Chondrocyte (in vitro differentiated cells): ENCODE measurements around the gene CAMLG. TPM values are rescaled to one million over a fixed set of nuclear protein-coding genes. Genes with fewer than 3 reads are reported as not detected.

Experiments
- DNase-seq: peaks from one replicate; pipeline ENCODE4 v3.0.0; 2021; ENCODE audit warnings: mixed read lengths, low spot score
- H3K27ac Mint-ChIP-seq: one replicate; pipeline ENCODE4 v1.8.0; 2021; ENCODE audit warnings: mild to moderate bottlenecking, moderate library complexity, mixed read lengths; ENCODE audit not compliant: unreplicated experiment
- H3K27me3 Mint-ChIP-seq: 2 replicates; pipeline ENCODE4 v1.8.0; 2021; ENCODE audit warnings: low read depth, mixed read lengths
- H3K36me3 Mint-ChIP-seq: 2 replicates; pipeline ENCODE4 v1.8.0; 2021; ENCODE audit warnings: low read depth, mixed read lengths
- H3K4me1 Mint-ChIP-seq: 2 replicates; pipeline ENCODE4 v1.8.0; 2021; ENCODE audit warnings: low read depth, mild to moderate bottlenecking, mixed read lengths
- H3K4me3 Mint-ChIP-seq: one replicate; pipeline ENCODE4 v1.8.0; 2021; ENCODE audit warnings: mild to moderate bottlenecking, moderate library complexity, mixed read lengths; ENCODE audit not compliant: unreplicated experiment
- H3K9me3 Mint-ChIP-seq: 2 replicates; pipeline ENCODE4 v1.8.0; 2021; ENCODE audit warnings: low read depth, mixed read lengths
- total RNA-seq: library from RNA; stranded (reverse); gene quantifications from 3 replicates; pipeline ENCODE4 v1.2.1, GENCODE V29; 2021
- TF ChIP-seq, protein P1 (sequence below): fragments of 200-600 bp; sonication (generic); IDR thresholded peaks from 2 replicates; pipeline ENCODE4 v1.5.0; 2021; ENCODE audit warnings: antibody characterized with exemption, mild to moderate bottlenecking, moderate library complexity

The CAMLG gene
- total RNA-seq, 1 donor from 2014 or later = 41.6 TPM

DNA sequence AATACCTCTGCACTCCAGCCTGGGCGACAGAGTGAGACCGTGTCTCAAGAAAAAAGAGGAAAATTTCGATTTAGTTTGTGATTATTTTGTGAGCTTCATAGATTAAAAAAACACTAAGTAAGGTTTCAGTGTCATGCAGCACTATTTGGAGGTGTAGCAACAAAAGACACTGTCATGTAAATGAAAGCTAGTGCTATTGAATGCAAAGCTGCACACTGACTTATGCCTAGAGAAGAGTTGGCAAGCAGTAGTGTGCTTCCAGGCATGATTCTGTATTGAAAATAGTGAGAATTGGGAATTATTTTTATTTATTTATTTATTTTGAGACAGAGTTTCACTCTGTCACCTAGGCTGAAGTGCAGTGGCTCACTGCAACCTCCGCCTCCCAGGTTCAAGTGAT lies 54.8 kb downstream of the CAMLG start:
- H3K36me3 Mint-ChIP-seq = peaks cover 35% of the 10 kb centered on the region
- H3K27me3 Mint-ChIP-seq = no peaks in the 10 kb centered on the region
- DNase-seq = no peak
- no peaks in the 10 kb centered on the region for H3K9me3 Mint-ChIP-seq
- no peak overlapping the region for H3K27ac Mint-ChIP-seq
- TF ChIP-seq, protein P1, sequence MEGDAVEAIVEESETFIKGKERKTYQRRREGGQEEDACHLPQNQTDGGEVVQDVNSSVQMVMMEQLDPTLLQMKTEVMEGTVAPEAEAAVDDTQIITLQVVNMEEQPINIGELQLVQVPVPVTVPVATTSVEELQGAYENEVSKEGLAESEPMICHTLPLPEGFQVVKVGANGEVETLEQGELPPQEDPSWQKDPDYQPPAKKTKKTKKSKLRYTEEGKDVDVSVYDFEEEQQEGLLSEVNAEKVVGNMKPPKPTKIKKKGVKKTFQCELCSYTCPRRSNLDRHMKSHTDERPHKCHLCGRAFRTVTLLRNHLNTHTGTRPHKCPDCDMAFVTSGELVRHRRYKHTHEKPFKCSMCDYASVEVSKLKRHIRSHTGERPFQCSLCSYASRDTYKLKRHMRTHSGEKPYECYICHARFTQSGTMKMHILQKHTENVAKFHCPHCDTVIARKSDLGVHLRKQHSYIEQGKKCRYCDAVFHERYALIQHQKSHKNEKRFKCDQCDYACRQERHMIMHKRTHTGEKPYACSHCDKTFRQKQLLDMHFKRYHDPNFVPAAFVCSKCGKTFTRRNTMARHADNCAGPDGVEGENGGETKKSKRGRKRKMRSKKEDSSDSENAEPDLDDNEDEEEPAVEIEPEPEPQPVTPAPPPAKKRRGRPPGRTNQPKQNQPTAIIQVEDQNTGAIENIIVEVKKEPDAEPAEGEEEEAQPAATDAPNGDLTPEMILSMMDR = no peak
- H3K4me1 Mint-ChIP-seq = peaks cover 3% of the 10 kb centered on the region
- H3K4me3 Mint-ChIP-seq = no peak overlapping the region

DNA sequence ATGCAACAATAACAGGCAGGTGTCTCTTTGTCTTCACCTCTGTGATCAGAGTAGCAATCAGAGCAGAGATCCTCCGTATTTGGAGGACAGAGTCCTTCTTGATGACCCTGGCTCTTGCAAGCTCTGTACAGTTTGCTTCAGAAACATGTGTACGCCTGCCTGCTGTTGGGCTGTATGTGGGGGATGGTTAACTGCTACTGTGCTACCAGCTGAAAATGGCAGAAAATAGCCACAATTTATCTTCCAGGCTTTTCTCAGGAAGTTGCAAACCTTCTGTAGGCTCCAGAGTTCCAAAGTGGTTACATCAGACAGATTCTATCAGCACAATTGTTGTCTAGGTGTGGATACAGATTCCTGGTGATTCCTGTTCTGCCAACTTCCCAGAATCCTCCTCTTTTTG lies 55.7 kb downstream of the CAMLG start:
- Mint-ChIP-seq H3K36me3 (peaks cover 36% of the 10 kb centered on the region), H3K27me3 (no peaks in the 10 kb centered on the region), H3K4me3 (no peak overlapping the region), H3K27ac (no peak overlapping the region), H3K9me3 (no peaks in the 10 kb centered on the region), H3K4me1 (peaks cover 3% of the 10 kb centered on the region)
- DNase-seq = no peak
- TF ChIP-seq, protein P1 = no peak

DNA sequence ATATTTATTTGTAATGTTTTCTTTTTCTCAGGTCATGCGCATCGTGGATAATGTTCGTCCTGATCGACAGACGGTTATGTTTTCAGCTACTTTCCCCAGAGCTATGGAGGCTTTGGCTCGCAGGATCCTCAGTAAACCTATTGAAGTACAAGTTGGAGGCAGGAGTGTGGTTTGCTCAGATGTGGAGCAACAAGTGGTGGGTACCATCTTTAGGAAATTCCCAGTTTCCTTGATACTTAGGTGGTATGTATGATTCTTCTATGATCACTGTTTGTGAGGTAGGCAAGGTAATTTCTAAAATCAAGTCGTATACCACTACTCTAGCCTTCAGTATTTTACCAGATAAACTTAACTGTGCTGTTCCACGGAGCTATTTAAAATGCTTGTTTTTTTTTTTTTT lies 56.5 kb downstream of the CAMLG start:
- Mint-ChIP-seq H3K27me3 (no peaks in the 10 kb centered on the region), H3K4me1 (peaks cover 3% of the 10 kb centered on the region), H3K36me3 (peaks cover 35% of the 10 kb centered on the region), H3K9me3 (no peaks in the 10 kb centered on the region), H3K4me3 (no peak overlapping the region), H3K27ac (no peak overlapping the region)
- no peak for DNase-seq
- TF ChIP-seq, protein P1 = no peak

DNA sequence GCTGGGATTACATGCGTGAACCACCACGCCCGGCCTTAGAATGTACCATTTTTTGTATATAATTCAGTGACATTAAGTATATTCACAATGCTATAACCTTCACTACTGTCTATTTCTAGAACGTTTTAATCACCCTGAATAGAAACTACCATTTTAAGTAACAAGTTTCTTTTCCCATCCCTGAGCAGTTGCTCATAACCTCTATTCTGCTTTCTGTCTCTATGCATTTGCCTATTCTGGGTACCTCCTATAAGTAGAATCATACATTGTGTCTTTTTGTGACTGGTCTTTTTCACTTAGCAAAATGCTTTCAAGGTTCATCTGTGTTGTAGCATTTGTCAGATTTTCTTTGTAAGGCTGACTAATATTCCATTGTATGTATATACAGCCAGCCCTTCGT lies 60.1 kb downstream of the CAMLG start:
- H3K27me3 Mint-ChIP-seq = no peaks in the 10 kb centered on the region
- no peak for DNase-seq
- peaks cover 3% of the 10 kb centered on the region for H3K4me1 Mint-ChIP-seq
- TF ChIP-seq, protein P1 = no peak
- no peak overlapping the region for H3K4me3 Mint-ChIP-seq
- no peak overlapping the region for H3K27ac Mint-ChIP-seq
- no peaks in the 10 kb centered on the region for H3K9me3 Mint-ChIP-seq
- H3K36me3 Mint-ChIP-seq = peaks cover 25% of the 10 kb centered on the region

Other genes starting within 250 kb of the CAMLG start
- 16.3 to 17.6 TPM (median 16.8 TPM) in 3 replicates for gene JADE2, start 212.9 kb upstream of the CAMLG start, total RNA-seq
- 76.8 to 95.5 TPM (median 77.1 TPM) in 3 replicates for gene SAR1B, start 105.7 kb upstream of the CAMLG start, total RNA-seq
- 48.1 to 50.7 TPM (median 48.2 TPM) in 3 replicates for gene SEC24A, start 89.8 kb upstream of the CAMLG start, total RNA-seq
- gene DDX46, start 20.2 kb downstream of the CAMLG start, total RNA-seq = 32.0 to 55.8 TPM (median 37.8 TPM) in 3 replicates
- gene C5orf24, start 107.4 kb downstream of the CAMLG start, total RNA-seq = 98.7 to 121 TPM (median 109 TPM) in 3 replicates
- 73.0 to 102 TPM (median 79.9 TPM) in 3 replicates for gene TXNDC15, start 135.8 kb downstream of the CAMLG start, total RNA-seq
- 8.3 to 9.0 TPM (median 8.8 TPM) in 3 replicates for gene PCBD2, start 166.6 kb downstream of the CAMLG start, total RNA-seq
- 0.17 to 0.64 TPM (median 0.39 TPM) in 3 replicates for gene CATSPER3, start 229.4 kb downstream of the CAMLG start, total RNA-seq